ENCODE results near the gene SERPIND1.
A peak's percentile ranks its signal among the peaks of the same experiment; 100 is the strongest.

The SERPIND1 gene

GRCh38 chr22:20793748-20794649 is 20.1 kb downstream of the SERPIND1 start:
- DNase-seq = no peak

GRCh38 chr22:20794650-20795413 is 20.9 kb downstream of the SERPIND1 start:
- DNase-seq = no peak

GRCh38 chr22:20796731-20797130 is 22.8 kb downstream of the SERPIND1 start:
- no peak for DNase-seq

- no peak for DNase-seq
Measured at GRCh38 chr22:20798218-20798617, 24.3 kb downstream of the SERPIND1 start.

GRCh38 chr22:20798974-20799373 is 25.1 kb downstream of the SERPIND1 start:
- no peak for DNase-seq

GRCh38 chr22:20799449-20799848 is 25.5 kb downstream of the SERPIND1 start:
- no peak for DNase-seq

GRCh38 chr22:20802452-20802851 is 28.5 kb downstream of the SERPIND1 start:
- DNase-seq = no peak

GRCh38 chr22:20802922-20803553 is 29.1 kb downstream of the SERPIND1 start:
- no peak for DNase-seq

GRCh38 chr22:20803696-20804324 is 29.9 kb downstream of the SERPIND1 start:
- DNase-seq = no peak

- no peak for DNase-seq
Measured at GRCh38 chr22:20804650-20805049, 30.7 kb downstream of the SERPIND1 start.

- DNase-seq = peak; percentile 43
Measured at GRCh38 chr22:20805972-20806471, 32.1 kb downstream of the SERPIND1 start.

GRCh38 chr22:20807315-20807752 is 33.4 kb downstream of the SERPIND1 start:
- peak; percentile 72 for DNase-seq

GRCh38 chr22:20808844-20809243 is 34.9 kb downstream of the SERPIND1 start:
- DNase-seq = no peak

- DNase-seq = no peak
Measured at GRCh38 chr22:20809538-20810185, 35.7 kb downstream of the SERPIND1 start.

- no peak for DNase-seq
Measured at GRCh38 chr22:20810645-20811044, 36.7 kb downstream of the SERPIND1 start.

- no peak for DNase-seq
Measured at GRCh38 chr22:20811171-20811570, 37.3 kb downstream of the SERPIND1 start.

- no peak for DNase-seq
Measured at GRCh38 chr22:20811971-20812660, 38.2 kb downstream of the SERPIND1 start.

- DNase-seq = no peak
Measured at GRCh38 chr22:20813056-20813455, 39.1 kb downstream of the SERPIND1 start.

- no peak for DNase-seq
Measured at GRCh38 chr22:20814221-20814808, 40.4 kb downstream of the SERPIND1 start.

GRCh38 chr22:20815477-20816050 is 41.7 kb downstream of the SERPIND1 start:
- DNase-seq = no peak

GRCh38 chr22:20816559-20816958 is 42.6 kb downstream of the SERPIND1 start:
- DNase-seq = no peak

Data from NCI-H226 (cell line).